H1 (cell line): Measurements from ENCODE around the gene EEF1A2. TPM values are rescaled to one million over a fixed set of nuclear protein-coding genes. Genes with fewer than 3 reads are reported as not detected.

Source experiments
- CTCF ChIA-PET: fragments of 300-600 bp; sonication (Branson Sonifier 250); formaldehyde crosslinking; loops from one replicate; lab custom pipeline; 2021; ENCODE audit not compliant: partially characterized antibody; lab: Charles Lee
- POLR2A ChIA-PET: fragments of 300-600 bp; sonication (Branson Sonifier 250); formaldehyde crosslinking; loops from one replicate; lab custom pipeline; 2021; ENCODE audit warnings: inconsistent platforms; ENCODE audit not compliant: partially characterized antibody; lab: Charles Lee
- DNase-seq, 2 experiments: peaks; one replicate each; pipeline versions ENCODE4 v3.0.0 to v3.0.0-alpha.2; 2010 to 2022; ENCODE audit warnings: low spot score in 2 of 2, low read depth in 1 of 2, mixed read lengths in 1 of 2
- FAIRE-seq: peaks from 2 replicates; lab custom pipeline; 2011; peaks lifted over from hg19 to GRCh38; lab: Jason Lieb, UNC
- H2AFZ ChIP-seq: 2 replicates; pipeline ENCODE4 v1.8.1; 2012; ENCODE audit warnings: low read length, inconsistent platforms
- H2AK5ac ChIP-seq: 2 replicates; pipeline ENCODE4 v1.6.1; 2013; ENCODE audit warnings: low read depth, low read length
- H2BK120ac ChIP-seq: replicated peaks from 2 replicates; pipeline ENCODE3; 2013; ENCODE audit warnings: low read depth, low read length, inconsistent platforms
- H2BK12ac ChIP-seq: 2 replicates; pipeline ENCODE4 v1.6.1; 2013; ENCODE audit warnings: low read depth, low read length
- H2BK15ac ChIP-seq: 2 replicates; pipeline ENCODE4 v1.6.1; 2013; ENCODE audit warnings: low read length
- H2BK20ac ChIP-seq: 2 replicates; pipeline ENCODE4 v1.6.1; 2013; ENCODE audit warnings: low read length
- H2BK5ac ChIP-seq: 2 replicates; pipeline ENCODE4 v1.6.1; 2013; ENCODE audit warnings: low read depth, low read length
- H3K14ac ChIP-seq: 2 replicates; pipeline ENCODE4 v1.6.1; 2013; ENCODE audit warnings: inconsistent platforms; ENCODE audit not compliant: insufficient read length
- H3K18ac ChIP-seq: 2 replicates; pipeline ENCODE4 v1.6.1; 2013; ENCODE audit warnings: low read length; ENCODE audit errors: extremely low read depth
- H3K23ac ChIP-seq: 2 replicates; pipeline ENCODE4 v1.6.1; 2013; ENCODE audit warnings: inconsistent platforms; ENCODE audit not compliant: insufficient read length
- H3K23me2 ChIP-seq: 2 replicates; pipeline ENCODE4 v1.6.1; 2013; ENCODE audit warnings: low read depth, low read length
- H3K27ac ChIP-seq: 2 replicates; pipeline ENCODE4 v1.6.1; 2011; ENCODE audit warnings: low read depth, low read length, inconsistent platforms
- H3K27me3 ChIP-seq, 4 experiments: replicated peaks in 1 of 4; 1 replicate in 1 of 4; 2 replicates in 3 of 4; pipeline versions ENCODE4 v1.6.1 to v1.8.1; 2011 to 2013; ENCODE audit warnings: low read length in 3 of 4, mild to moderate bottlenecking in 3 of 4, inconsistent platforms in 2 of 4, mixed read lengths in 2 of 4, moderate library complexity in 1 of 4; ENCODE audit not compliant: control insufficient read depth in 3 of 4, insufficient read depth in 3 of 4; ENCODE audit errors: extremely low read depth in 1 of 4
- H3K36me3 ChIP-seq, 4 experiments: 2 replicates each; pipeline versions ENCODE4 v1.6.1 to v1.8.1; 2011 to 2013; ENCODE audit warnings: mild to moderate bottlenecking in 4 of 4, low read length in 3 of 4, moderate library complexity in 2 of 4, control low read depth in 1 of 4, inconsistent platforms in 1 of 4; ENCODE audit not compliant: insufficient read depth in 4 of 4, control insufficient read depth in 2 of 4
- H3K4ac ChIP-seq: replicated peaks from 2 replicates; pipeline ENCODE3; 2013; ENCODE audit warnings: low read length, low read depth, mixed read lengths, inconsistent platforms; ENCODE audit not compliant: insufficient read length
- H3K4me1 ChIP-seq, 4 experiments: replicated peaks in 1 of 4; 1 replicate in 1 of 4; 2 replicates in 3 of 4; pipeline versions ENCODE4 v1.6.1 to v1.8.1; 2011 to 2013; ENCODE audit warnings: low read length in 3 of 4, inconsistent platforms in 2 of 4, mixed read lengths in 1 of 4; ENCODE audit not compliant: insufficient read depth in 4 of 4, control insufficient read depth in 3 of 4
- H3K4me2 ChIP-seq, 2 experiments: 2 replicates each; pipeline versions ENCODE4 v1.6.1 to v1.8.1; 2011 to 2013; ENCODE audit warnings: low read depth in 2 of 2, low read length in 2 of 2, control low read depth in 1 of 2, inconsistent platforms in 1 of 2, mild to moderate bottlenecking in 1 of 2; ENCODE audit not compliant: insufficient read depth in 1 of 2
- H3K4me3 ChIP-seq, 4 experiments: fragments of 200-600, 300-600 bp in 1 of 4; sonication (generic), shearing (Covaris generic), sonication (Bioruptor Twin) in 1 of 4; 2 replicates each; pipeline versions ENCODE4 v1.5.1 to v1.8.1; 2011 to 2016; ENCODE audit warnings: low read length in 4 of 4, low read depth in 3 of 4, control low read depth in 2 of 4, inconsistent platforms in 2 of 4, mild to moderate bottlenecking in 2 of 4, mixed read lengths in 1 of 4, moderate library complexity in 1 of 4; ENCODE audit not compliant: insufficient read depth in 2 of 4; ENCODE audit errors: extremely low read depth in 1 of 4
- H3K56ac ChIP-seq: replicated peaks from 2 replicates; pipeline ENCODE3; 2013; ENCODE audit warnings: low read depth, mild to moderate bottlenecking, mixed read lengths, low read length, inconsistent platforms; ENCODE audit not compliant: insufficient read length
- H3K79me1 ChIP-seq: 2 replicates; pipeline ENCODE4 v1.6.1; 2013; ENCODE audit warnings: low read depth, low read length, control low read depth
- H3K79me2 ChIP-seq, 2 experiments: 2 replicates each; pipeline versions ENCODE4 v1.6.1 to v1.8.1; 2012 to 2013; ENCODE audit warnings: low read length in 2 of 2, mild to moderate bottlenecking in 2 of 2, inconsistent platforms in 1 of 2; ENCODE audit not compliant: insufficient read depth in 2 of 2, control insufficient read depth in 1 of 2
- H3K9ac ChIP-seq, 4 experiments: replicated peaks in 1 of 4; 1 replicate in 1 of 4; 2 replicates in 3 of 4; pipeline versions ENCODE4 v1.6.1 to v1.8.1; 2011 to 2013; ENCODE audit warnings: low read depth in 3 of 4, low read length in 3 of 4, control low read depth in 2 of 4, mild to moderate bottlenecking in 2 of 4, moderate library complexity in 2 of 4, inconsistent platforms in 1 of 4; ENCODE audit errors: extremely low read depth in 1 of 4
- H3K9me3 ChIP-seq, 2 experiments: 2 replicates each; pipeline versions ENCODE4 v1.6.1 to v1.8.1; 2012 to 2013; ENCODE audit warnings: mild to moderate bottlenecking in 2 of 2, moderate library complexity in 2 of 2, control low read depth in 1 of 2, inconsistent platforms in 1 of 2, low read depth in 1 of 2, low read length in 1 of 2, mixed read lengths in 1 of 2; ENCODE audit not compliant: insufficient read depth in 2 of 2
- H4K20me1 ChIP-seq, 2 experiments: replicated peaks in 1 of 2; 2 replicates each; pipeline versions ENCODE3 to v1.8.1; 2011 to 2013; ENCODE audit warnings: inconsistent platforms in 2 of 2, low read length in 2 of 2, mild to moderate bottlenecking in 1 of 2; ENCODE audit not compliant: insufficient read depth in 2 of 2, control insufficient read depth in 1 of 2
- H4K5ac ChIP-seq: 2 replicates; pipeline ENCODE4 v1.6.1; 2013; ENCODE audit warnings: low read length, low read depth, mixed read lengths, inconsistent platforms; ENCODE audit not compliant: insufficient read length
- H4K8ac ChIP-seq: 2 replicates; pipeline ENCODE4 v1.8.0; 2013; ENCODE audit warnings: mild to moderate bottlenecking, moderate library complexity, low read length, inconsistent platforms; ENCODE audit not compliant: insufficient read depth; ENCODE audit errors: extremely low read depth
- H4K91ac ChIP-seq: replicated peaks from 2 replicates; pipeline ENCODE3; 2013; ENCODE audit warnings: low read length, mixed read lengths, inconsistent platforms; ENCODE audit not compliant: insufficient read length
- HDAC6 ChIP-seq: IDR thresholded peaks from one replicate; pipeline ENCODE4 v1.7.1; 2012; ENCODE audit warnings: low read depth, mild to moderate bottlenecking, inconsistent platforms, low read length, moderate library complexity
- JUN ChIP-seq: IDR thresholded peaks from 2 replicates; pipeline ENCODE4 v1.6.1; 2011; ENCODE audit warnings: low read depth, mild to moderate bottlenecking, improper control_type of control experiment, low read length
- KDM5A ChIP-seq: fragments of 200-600 bp; IDR thresholded peaks from 2 replicates; pipeline ENCODE4 v1.7.1; 2012; ENCODE audit warnings: mild to moderate bottlenecking, low read length, inconsistent platforms, mixed read lengths
- POLR2AphosphoS5 ChIP-seq: IDR thresholded peaks from 2 replicates; pipeline ENCODE4 v1.6.1; 2011; ENCODE audit warnings: low read depth, low read length
- WGBS, 2 experiments: shearing (Covaris generic) in 1 of 2; methylation state at CpG; one replicate each; pipeline versions ENCODE4 v1.1.6 to v1.1.7; 2013 to 2015; ENCODE audit warnings: low lambda C conversion rate in 2 of 2, mixed read lengths in 2 of 2, inconsistent platforms in 1 of 2, low coverage in 1 of 2, missing lambda C conversion rate in 1 of 2; ENCODE audit not compliant: insufficient replicate concordance in 2 of 2, insufficient coverage in 1 of 2, insufficient read length in 1 of 2; ENCODE audit errors: extremely low coverage in 1 of 2, missing lambda C conversion rate in 1 of 2; 5-methylcytosine and 5-hydroxymethylcytosine counted together
- polyA plus RNA-seq, 7 experiments: library from polyadenylated mRNA; depleted of rRNA in 3 of 7; stranded (reverse) in 5 of 7; unstranded in 2 of 7; fragments of >200 nt in 5 of 7; fragments of 200-250 nt in 2 of 7; gene quantifications; 1 replicate in 5 of 7; 2 replicates in 1 of 7; 4 replicates in 1 of 7; pipeline versions ENCODE4 v1.2.1 to v1.2.3, GENCODE V29; 2011 to 2013; ENCODE audit warnings: missing spikeins in 2 of 7, mixed read lengths in 2 of 7
- total RNA-seq: library from RNA; stranded (reverse); fragmentation: NEBNext Ultra II Directional; extraction: Animal tissue kit (Norgen Biotek cat#: 25700); gene quantifications from 2 replicates; pipeline ENCODE4 v1.2.1, GENCODE V29; 2021
- TF ChIP-seq, protein P1 (sequence below): IDR thresholded peaks from 2 replicates; pipeline ENCODE4 v1.6.1; 2012; ENCODE audit warnings: inconsistent platforms
- TF ChIP-seq, protein P2 (sequence below): IDR thresholded peaks from 2 replicates; pipeline ENCODE4 v1.6.1; 2012; ENCODE audit warnings: low read length, inconsistent platforms

The EEF1A2 gene
- total and polyA plus RNA-seq, 2 of the 8 experiments (the other 6 are each of a cell fraction or from before 2014, with no cell fraction given): 7.4 to 25.8 TPM

DNA sequence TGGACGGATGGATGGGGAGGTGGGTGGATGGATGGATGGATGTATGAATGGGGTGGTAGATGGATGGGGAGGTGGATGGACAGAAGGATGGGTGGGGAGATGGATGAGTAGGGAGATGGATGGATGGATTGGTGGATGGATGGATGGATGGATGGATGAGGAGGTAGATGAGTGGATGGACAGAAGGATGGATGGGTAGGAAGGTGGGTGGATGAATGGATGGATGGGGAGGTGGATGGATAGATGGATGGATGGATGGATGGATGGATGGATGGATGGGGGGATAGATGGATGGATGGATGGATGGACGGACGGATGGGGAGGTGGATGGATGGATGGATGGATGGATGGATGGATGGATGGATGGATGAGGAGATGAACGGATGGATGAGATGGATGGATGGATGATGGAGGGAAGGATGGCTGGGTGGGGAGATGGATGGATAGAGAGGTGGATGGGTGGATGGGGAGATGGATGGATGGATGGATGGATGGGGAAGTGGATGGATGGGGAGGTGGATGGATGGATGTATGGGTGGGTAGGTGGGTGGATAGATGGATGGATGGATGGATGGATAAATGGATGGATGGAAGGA lies 7.2 kb downstream of the EEF1A2 start:
- no peak overlapping the region for H3K23ac ChIP-seq
- no peak overlapping the region for H3K9ac ChIP-seq
- no peak overlapping the region for H2BK5ac ChIP-seq
- peaks cover 0 to 8% (median 1%) of the 10 kb centered on the region in 4 experiments; a peak in 5 of 8 replicates for H3K36me3 ChIP-seq
- TF ChIP-seq JUN (no peak), HDAC6 (no peak), KDM5A (no peak), POLR2AphosphoS5 (no peak)
- TF ChIP-seq, protein P1, sequence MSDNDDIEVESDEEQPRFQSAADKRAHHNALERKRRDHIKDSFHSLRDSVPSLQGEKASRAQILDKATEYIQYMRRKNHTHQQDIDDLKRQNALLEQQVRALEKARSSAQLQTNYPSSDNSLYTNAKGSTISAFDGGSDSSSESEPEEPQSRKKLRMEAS: no peak
- TF ChIP-seq, protein P2, sequence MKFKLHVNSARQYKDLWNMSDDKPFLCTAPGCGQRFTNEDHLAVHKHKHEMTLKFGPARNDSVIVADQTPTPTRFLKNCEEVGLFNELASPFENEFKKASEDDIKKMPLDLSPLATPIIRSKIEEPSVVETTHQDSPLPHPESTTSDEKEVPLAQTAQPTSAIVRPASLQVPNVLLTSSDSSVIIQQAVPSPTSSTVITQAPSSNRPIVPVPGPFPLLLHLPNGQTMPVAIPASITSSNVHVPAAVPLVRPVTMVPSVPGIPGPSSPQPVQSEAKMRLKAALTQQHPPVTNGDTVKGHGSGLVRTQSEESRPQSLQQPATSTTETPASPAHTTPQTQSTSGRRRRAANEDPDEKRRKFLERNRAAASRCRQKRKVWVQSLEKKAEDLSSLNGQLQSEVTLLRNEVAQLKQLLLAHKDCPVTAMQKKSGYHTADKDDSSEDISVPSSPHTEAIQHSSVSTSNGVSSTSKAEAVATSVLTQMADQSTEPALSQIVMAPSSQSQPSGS: no peak
- H3K79me2 ChIP-seq: no peaks in the 10 kb centered on the region
- FAIRE-seq: no peak
- H3K79me1 ChIP-seq: no peaks in the 10 kb centered on the region
- no peak for DNase-seq
- H3K4ac ChIP-seq: no peak overlapping the region
- CTCF ChIA-PET: no interaction called here
- H3K18ac ChIP-seq: no peak overlapping the region
- H2AK5ac ChIP-seq: no peak overlapping the region
- H4K5ac ChIP-seq: no peak overlapping the region
- no peak overlapping the region for H3K27ac ChIP-seq
- H3K56ac ChIP-seq: peak overlapping the region; percentile 46
- H3K4me3 ChIP-seq: no peak overlapping the region
- H3K9me3 ChIP-seq: no peaks in the 10 kb centered on the region
- no peak overlapping the region for H4K91ac ChIP-seq
- peaks cover 0 to 28% (median 21%) of the 10 kb centered on the region in 4 experiments; a peak in 6 of 7 replicates for H3K27me3 ChIP-seq
- H2BK12ac ChIP-seq: no peak overlapping the region
- no peak overlapping the region for H4K8ac ChIP-seq
- H3K23me2 ChIP-seq: peaks cover 16% of the 10 kb centered on the region; the same call in 1 of the 2 replicates
- no peak overlapping the region for H3K4me2 ChIP-seq
- no peak overlapping the region for H2BK20ac ChIP-seq
- POLR2A ChIA-PET: no interaction called here
- H3K14ac ChIP-seq: no peak overlapping the region
- H3K4me1 ChIP-seq: peaks cover 0 to 20% (median 9%) of the 10 kb centered on the region in 4 experiments; a peak in 5 of 7 replicates
- H4K20me1 ChIP-seq: peaks cover 0 to 10% of the 10 kb centered on the region in 2 experiments
- 58 to 100% methylated on average over 1 to 4 of the region's 4 CpGs for WGBS, 2 experiments
- H2BK15ac ChIP-seq: no peak overlapping the region
- H2AFZ ChIP-seq: no peak overlapping the region
- no peak overlapping the region for H2BK120ac ChIP-seq
